Vagina (tissue), 2 donors: ENCODE results near the gene PDE4D. TPM values are rescaled to one million over a fixed set of nuclear protein-coding genes. Genes with fewer than 3 reads are reported as not detected.

Experiments used
- DNase-seq, 2 donors: peaks; one replicate each; pipeline ENCODE4 v3.0.0-alpha.2; 2017; ENCODE audit errors: extremely low spot score in 2 of 2
- H3K27ac ChIP-seq: fragments of 200-600 bp; sonication (generic); one replicate; pipeline ENCODE4 v1.5.1; 2019
- H3K27me3 ChIP-seq: fragments of 200-600 bp; sonication (generic); one replicate; pipeline ENCODE4 v1.5.1; 2019
- H3K36me3 ChIP-seq, 2 donors: fragments of 200-600 bp; sonication (generic); one replicate each; pipeline ENCODE4 v1.5.1; 2017 to 2019
- H3K4me1 ChIP-seq: fragments of 200-600 bp; sonication (generic); one replicate; pipeline ENCODE4 v1.5.1; 2019
- H3K4me3 ChIP-seq, 2 donors: fragments of 200-600 bp; sonication (generic); 1 replicate in 1 of 2; 2 replicates in 1 of 2; pipeline ENCODE4 v1.5.1; 2016 to 2019
- H3K9me3 ChIP-seq: fragments of 200-600 bp; sonication (generic); one replicate; pipeline ENCODE4 v1.5.1; 2019
- CTCF ChIP-seq, 3 experiments: fragments of 450-650 bp in 2 of 3; fragments of 200-600 bp in 1 of 3; sonication (generic) in 1 of 3; IDR thresholded peaks; one replicate each; pipeline ENCODE4 v1.5.1; 2017 to 2019; ENCODE audit warnings: antibody characterized with exemption in 3 of 3, mild to moderate bottlenecking in 2 of 3, moderate library complexity in 2 of 3
- POLR2A ChIP-seq, 2 donors: fragments of 450-650 bp; IDR thresholded peaks; one replicate each; pipeline ENCODE4 v1.6.1; 2017; ENCODE audit warnings: antibody characterized with exemption in 2 of 2, mild to moderate bottlenecking in 2 of 2, moderate library complexity in 2 of 2
- POLR2AphosphoS5 ChIP-seq, 2 donors: sonication (generic); formaldehyde crosslinking; IDR thresholded peaks; one replicate each; pipeline ENCODE4 v1.9.0; 2017; ENCODE audit warnings: antibody characterized with exemption in 2 of 2, mild to moderate bottlenecking in 2 of 2, low read depth in 1 of 2; ENCODE audit not compliant: insufficient read depth in 1 of 2
- intact Hi-C: fragments of 100-400 bp; cut with DNase I; formaldehyde crosslinking; loops from one replicate; pipeline ENCODE4 v1.15.1; 2023
- total RNA-seq: library from RNA; depleted of rRNA; stranded (reverse); fragments of >200 nt; gene quantifications from one replicate; pipeline ENCODE4 v1.2.3, GENCODE V29; 2016

The PDE4D gene
- total RNA-seq, 1 donor from 2014 or later: 86.9 TPM

GRCh38 chr5:59919484-59919883, 26.0 kb upstream of the PDE4D start:
- no peak overlapping the region for H3K27ac ChIP-seq
- intact Hi-C loops: no loop called here
- no peak overlapping the region for H3K4me3 ChIP-seq
- H3K36me3 ChIP-seq: no peaks in the 10 kb centered on the region
- TF ChIP-seq CTCF (IDR thresholded peaks at IDR 0.05) (no peak), POLR2AphosphoS5 (IDR thresholded peaks at IDR 0.05; ENCODE audit: insufficient read depth in 1 of 2, low read depth in 1 of 2) (no peak), POLR2A (IDR thresholded peaks at IDR 0.05) (no peak)
- no peak for DNase-seq
- no peaks in the 10 kb centered on the region for H3K27me3 ChIP-seq
- no peaks in the 10 kb centered on the region for H3K9me3 ChIP-seq
- no peaks in the 10 kb centered on the region for H3K4me1 ChIP-seq

- Histone ChIP-seq H3K4me1 (no peaks in the 10 kb centered on the region), H3K4me3 (no peak overlapping the region), H3K27me3 (no peaks in the 10 kb centered on the region), H3K9me3 (no peaks in the 10 kb centered on the region), H3K27ac (no peak overlapping the region), H3K36me3 (no peaks in the 10 kb centered on the region)
- intact Hi-C loops: no loop called here
- no peak for DNase-seq
- TF ChIP-seq CTCF (IDR thresholded peaks at IDR 0.05) (no peak), POLR2AphosphoS5 (IDR thresholded peaks at IDR 0.05; ENCODE audit: insufficient read depth in 1 of 2, low read depth in 1 of 2) (no peak), POLR2A (IDR thresholded peaks at IDR 0.05) (no peak)
Measured at GRCh38 chr5:59917121-59917520, 23.6 kb upstream of the PDE4D start.

GRCh38 chr5:59905188-59905587, 11.7 kb upstream of the PDE4D start:
- intact Hi-C loops: no loop called here
- no peaks in the 10 kb centered on the region for H3K36me3 ChIP-seq
- H3K27ac ChIP-seq: no peak overlapping the region
- H3K27me3 ChIP-seq: no peaks in the 10 kb centered on the region
- no peaks in the 10 kb centered on the region for H3K4me1 ChIP-seq
- TF ChIP-seq POLR2AphosphoS5 (IDR thresholded peaks at IDR 0.05; ENCODE audit: insufficient read depth in 1 of 2, low read depth in 1 of 2) (no peak), POLR2A (IDR thresholded peaks at IDR 0.05) (no peak), CTCF (IDR thresholded peaks at IDR 0.05) (no peak)
- no peak overlapping the region for H3K4me3 ChIP-seq
- no peak for DNase-seq
- no peaks in the 10 kb centered on the region for H3K9me3 ChIP-seq

- Histone ChIP-seq H3K9me3 (no peaks in the 10 kb centered on the region), H3K4me1 (peaks cover 8% of the 10 kb centered on the region), H3K36me3 (no peaks in the 10 kb centered on the region), H3K27me3 (no peaks in the 10 kb centered on the region), H3K4me3 (no peak overlapping the region), H3K27ac (no peak overlapping the region)
- no peak for DNase-seq
- intact Hi-C loops: no loop called here
- TF ChIP-seq POLR2A (IDR thresholded peaks at IDR 0.05) (no peak), POLR2AphosphoS5 (IDR thresholded peaks at IDR 0.05; ENCODE audit: insufficient read depth in 1 of 2, low read depth in 1 of 2) (no peak), CTCF (IDR thresholded peaks at IDR 0.05) (no peak)
Measured at GRCh38 chr5:59897075-59897474, 3.5 kb upstream of the PDE4D start.

- H3K27me3 ChIP-seq: no peaks in the 10 kb centered on the region
- H3K36me3 ChIP-seq: no peaks in the 10 kb centered on the region
- TF ChIP-seq POLR2AphosphoS5 (IDR thresholded peaks at IDR 0.05; ENCODE audit: insufficient read depth in 1 of 2, low read depth in 1 of 2) (no peak), CTCF (IDR thresholded peaks at IDR 0.05) (no peak), POLR2A (IDR thresholded peaks at IDR 0.05) (no peak)
- H3K9me3 ChIP-seq: no peaks in the 10 kb centered on the region
- intact Hi-C loops: no loop called here
- H3K4me1 ChIP-seq: peaks cover 8% of the 10 kb centered on the region
- DNase-seq: no peak
- H3K4me3 ChIP-seq: no peak overlapping the region
- H3K27ac ChIP-seq: no peak overlapping the region
Measured at GRCh38 chr5:59891962-59892643, 1.4 kb downstream of the PDE4D start.
